GM18505 (cell line): ENCODE measurements around the gene FOSL1.
"Not testable (repeated sequence)": the region's sequence is repeated elsewhere in the genome, so short reads cannot be mapped to it uniquely, and the experiment has no call there.

Experiments used
- ATAC-seq: cut with Tn5 transposase; IDR thresholded peaks from one replicate; pipeline ENCODE4 v1.9.1; 2021; ENCODE audit not compliant: unreplicated experiment
- POLR2A ChIP-seq: IDR thresholded peaks from 4 replicates; pipeline ENCODE4 v1.6.1; 2011; ENCODE audit warnings: borderline replicate concordance; ENCODE audit not compliant: insufficient read depth, insufficient read length; ENCODE audit errors: extremely low read depth

Gene FOSL1

DNA sequence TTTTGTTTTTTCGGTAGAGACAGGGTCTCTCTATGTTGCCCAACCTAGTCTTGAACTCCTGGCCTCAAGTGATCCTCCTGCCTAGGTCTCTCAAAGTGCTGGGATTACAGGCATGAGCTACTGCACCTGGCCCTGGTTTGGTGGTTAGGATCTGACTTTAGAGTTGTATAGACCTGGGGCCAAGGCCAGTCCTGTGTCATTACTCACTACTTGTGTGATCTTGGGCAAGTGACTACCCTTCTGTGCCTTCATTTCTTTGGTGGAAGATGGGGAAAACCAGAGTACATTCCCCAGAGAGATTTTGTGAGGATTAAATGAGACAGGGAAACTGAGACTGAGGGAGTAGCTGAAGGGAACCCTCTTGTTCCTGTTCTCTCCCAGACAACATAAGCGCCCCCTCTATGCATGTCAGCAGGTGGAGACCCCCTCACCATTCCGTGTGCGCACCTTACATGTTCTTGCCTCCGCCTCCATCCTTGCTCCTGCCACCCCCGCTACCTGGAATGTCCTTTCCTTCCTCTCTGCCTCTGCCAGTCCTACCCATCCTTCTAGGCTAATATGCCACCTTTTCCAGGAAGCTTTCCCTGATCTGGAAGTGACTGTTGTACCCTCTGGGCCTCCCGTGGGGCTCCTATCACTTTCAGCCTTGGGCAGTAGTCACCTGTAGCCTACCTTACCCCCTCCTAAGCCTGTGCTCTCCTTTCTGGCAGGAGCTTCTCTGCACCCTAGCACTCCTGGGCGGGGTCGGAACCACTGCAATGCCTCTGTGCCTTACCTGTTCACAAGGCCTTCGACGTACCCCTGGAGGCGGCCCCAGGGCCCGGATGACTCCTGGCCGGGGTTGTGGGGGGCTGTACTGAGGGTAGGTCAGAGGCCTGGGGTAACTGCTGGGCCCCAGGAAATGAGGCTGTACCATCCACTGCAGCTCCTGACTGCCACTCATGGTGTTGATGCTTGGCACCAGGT is 3.9 kb downstream of the FOSL1 start:
- TF ChIP-seq POLR2A = no peak
- ATAC-seq = no peak

DNA sequence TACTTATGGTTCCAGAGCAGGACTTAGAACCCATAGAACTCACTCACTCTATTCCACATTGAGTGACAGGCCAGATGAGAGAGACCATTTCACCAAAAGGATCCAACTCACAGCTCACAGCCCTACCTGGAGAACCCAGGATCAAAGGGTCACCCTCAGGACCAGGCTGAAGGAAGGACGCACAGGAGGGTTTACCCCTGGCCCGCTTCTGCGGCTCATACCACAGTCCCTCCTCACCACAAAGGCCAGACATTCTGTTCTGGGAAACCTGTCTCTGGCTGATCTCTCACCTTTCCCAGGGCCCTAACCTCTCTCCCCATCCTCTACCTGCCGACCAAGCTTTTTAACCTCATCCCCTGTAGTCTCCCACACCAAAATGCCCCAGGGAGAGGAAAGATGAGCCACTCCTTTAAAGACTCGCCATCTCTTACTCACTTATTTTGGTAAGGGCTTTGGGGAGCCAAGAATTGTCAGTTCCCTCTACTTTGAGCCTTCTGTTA is 4.7 kb downstream of the FOSL1 start:
- ATAC-seq = no peak
- TF ChIP-seq POLR2A = no peak

DNA sequence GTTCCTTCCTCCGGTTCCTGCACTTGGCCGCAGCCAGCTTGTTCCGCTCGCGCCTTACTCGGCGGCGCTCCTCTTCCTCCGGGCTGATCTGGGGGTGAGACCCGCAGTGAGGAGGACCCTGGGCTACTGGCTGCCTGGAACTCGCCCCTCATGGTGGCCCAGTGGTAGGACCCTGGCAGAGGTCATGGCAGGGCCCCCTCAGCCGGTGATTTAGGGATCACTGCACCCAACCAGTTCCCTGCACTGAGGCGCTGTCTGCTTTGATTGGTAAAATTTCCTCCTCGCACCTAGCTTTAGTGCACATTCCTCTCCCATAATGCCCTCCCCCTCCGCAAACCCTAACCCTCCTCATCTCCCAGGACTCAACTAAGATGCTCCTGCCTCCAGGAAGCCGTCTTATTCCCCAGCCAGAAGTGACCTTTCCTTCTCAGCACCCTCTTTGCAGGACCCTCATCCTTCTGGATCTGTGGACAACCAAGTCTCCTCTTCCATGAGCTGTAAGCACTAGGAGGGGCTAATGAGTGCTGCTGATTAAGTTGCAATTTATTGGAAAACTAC is 6.1 kb downstream of the FOSL1 start:
- peak; percentile 66 for TF ChIP-seq POLR2A
- no peak for ATAC-seq

DNA sequence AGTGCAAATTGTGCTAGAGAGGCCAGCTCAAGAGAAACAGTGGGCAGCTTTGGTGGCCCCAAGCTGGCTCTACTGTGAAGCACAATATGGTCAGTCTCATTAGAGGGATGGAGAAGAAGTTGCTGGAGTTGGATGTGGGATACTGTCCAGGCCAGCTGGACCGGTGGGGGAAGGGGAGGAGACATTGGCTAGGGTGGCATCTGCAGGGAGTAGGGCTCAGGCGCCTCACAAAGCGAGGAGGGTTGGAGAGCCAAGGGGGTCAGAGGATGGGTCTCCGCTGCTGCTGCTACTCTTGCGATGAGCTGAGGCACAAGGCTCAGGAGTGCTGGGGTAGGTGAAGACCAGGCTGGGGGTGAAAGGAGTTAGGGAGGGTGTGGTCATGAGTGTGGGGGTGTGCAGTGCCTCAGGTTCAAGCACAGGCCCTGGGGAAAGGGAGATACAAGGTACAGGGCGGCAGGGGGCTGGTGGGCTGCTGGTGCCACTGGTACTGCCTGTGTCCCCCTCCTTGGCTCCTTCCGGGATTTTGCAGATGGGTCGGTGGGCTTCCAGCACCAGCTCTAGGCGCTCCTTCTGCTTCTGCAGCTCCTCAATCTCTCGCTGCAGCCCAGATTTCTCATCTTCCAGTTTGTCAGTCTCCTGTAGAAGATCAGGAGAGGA is 7.4 kb downstream of the FOSL1 start:
- peak; percentile 41 for TF ChIP-seq POLR2A
- no peak for ATAC-seq

DNA sequence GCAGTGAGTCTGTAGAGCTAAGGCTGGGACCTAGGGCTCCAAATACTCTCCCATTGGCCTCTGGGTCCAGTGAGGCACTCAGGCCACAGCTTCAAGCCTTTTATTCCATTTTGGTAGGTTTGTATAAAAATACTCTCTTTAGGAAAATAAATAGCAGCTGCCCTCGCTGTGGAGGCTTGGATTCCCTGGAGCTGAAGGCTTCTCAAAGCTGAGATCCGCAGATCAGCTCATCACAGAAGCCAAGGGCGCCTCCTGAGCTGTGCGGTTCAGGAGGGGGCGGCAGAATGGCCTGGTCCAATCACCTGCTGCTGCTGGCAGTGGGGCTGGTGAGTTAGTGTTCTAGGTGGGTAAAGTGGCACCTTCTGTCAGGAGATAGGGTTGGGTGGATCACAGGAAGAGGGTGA is 8.0 kb downstream of the FOSL1 start:
- ATAC-seq = not testable (repeated sequence)

DNA sequence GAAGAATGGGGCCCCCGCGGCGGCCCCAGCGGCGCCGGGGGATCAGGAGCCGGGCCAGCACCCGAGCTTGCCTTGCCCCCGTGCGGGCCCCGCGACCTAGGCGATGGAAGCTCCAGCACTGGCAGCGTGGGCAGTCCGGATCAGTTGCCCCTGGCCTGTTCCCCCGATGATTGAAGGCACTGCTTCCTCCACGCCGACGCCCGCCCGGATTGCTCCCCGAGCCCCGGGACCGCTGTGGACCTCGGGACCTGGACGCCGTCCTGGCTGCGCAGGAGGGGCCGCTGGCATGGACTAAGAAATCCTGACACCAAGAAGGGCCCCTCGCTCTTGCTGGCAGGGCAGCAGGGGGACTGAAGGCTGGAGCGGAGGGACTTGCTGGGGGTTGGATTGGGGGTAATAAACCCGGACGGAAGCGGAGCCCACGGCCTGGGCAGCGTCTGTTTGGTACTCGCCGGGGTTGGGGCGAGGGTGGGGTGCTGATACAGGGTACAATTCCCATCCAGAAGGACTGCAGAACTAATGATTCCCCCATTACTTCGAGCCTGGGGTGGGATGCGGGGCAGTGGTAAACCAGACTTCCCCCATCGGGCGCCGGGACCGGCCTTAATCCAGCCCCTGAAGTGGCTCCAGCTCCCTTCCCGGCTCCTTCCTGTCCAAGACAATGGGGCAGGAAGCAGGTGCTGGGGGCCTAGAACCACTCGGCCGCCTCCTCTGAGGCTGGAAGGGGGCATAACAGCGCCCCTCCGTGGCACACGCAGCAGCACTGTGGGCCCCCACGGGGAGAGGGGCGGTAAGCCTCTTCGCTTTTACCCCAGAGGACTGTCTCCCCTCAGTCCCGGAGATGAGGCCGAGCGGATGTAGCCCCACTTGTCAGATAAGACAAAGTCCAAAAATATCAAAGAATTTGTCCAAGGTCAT is 8.7 kb downstream of the FOSL1 start:
- no peak for ATAC-seq

DNA sequence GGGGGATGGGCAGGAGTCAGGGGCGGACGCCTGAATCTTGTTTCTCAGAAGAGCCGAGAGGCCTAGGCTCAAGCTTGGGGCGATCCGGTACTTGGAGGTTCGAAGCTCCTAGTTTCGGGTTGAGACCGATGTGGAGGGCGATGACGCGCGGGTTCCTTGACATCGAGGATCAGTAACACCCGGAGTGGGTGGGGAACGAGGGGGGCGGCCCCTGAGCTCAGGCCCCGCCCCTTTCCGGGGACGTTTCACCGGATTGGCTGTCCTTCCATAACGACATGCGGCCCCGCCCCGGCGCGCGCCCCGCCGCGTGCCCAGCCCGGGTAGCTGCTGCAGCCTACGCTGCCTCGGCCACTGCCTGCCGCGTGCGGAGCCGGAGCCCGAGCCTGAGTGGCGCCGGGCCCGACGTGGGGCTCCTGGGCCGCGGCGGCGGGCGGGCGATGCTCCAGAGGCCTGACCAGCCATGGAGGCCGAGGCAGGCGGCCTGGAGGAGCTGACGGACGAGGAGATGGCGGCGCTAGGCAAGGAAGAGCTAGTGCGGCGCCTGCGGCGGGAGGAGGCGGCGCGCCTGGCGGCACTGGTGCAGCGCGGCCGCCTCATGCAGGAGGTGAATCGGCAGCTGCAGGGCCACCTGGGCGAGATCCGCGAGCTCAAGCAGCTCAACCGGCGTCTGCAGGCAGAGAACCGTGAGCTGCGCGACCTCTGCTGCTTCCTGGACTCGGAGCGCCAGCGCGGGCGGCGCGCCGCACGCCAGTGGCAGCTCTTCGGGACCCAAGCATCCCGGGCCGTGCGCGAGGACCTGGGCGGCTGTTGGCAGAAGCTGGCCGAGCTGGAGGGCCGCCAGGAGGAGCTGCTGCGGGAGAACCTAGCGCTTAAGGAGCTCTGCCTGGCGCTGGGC is 9.6 kb downstream of the FOSL1 start, which contains the start of gene CCDC85B:
Gene CCDC85B (plus strand): TSS at position 350 of the 895 bp plus-strand sequence. CDS start 111 bp downstream, at position 461.
- peak; percentile 44 for ATAC-seq
- peak; percentile 99 for TF ChIP-seq POLR2A

More for the DNA sequence above, 8.7 kb downstream of the FOSL1 start:
- TF ChIP-seq POLR2A = peak; percentile 24

DNA sequence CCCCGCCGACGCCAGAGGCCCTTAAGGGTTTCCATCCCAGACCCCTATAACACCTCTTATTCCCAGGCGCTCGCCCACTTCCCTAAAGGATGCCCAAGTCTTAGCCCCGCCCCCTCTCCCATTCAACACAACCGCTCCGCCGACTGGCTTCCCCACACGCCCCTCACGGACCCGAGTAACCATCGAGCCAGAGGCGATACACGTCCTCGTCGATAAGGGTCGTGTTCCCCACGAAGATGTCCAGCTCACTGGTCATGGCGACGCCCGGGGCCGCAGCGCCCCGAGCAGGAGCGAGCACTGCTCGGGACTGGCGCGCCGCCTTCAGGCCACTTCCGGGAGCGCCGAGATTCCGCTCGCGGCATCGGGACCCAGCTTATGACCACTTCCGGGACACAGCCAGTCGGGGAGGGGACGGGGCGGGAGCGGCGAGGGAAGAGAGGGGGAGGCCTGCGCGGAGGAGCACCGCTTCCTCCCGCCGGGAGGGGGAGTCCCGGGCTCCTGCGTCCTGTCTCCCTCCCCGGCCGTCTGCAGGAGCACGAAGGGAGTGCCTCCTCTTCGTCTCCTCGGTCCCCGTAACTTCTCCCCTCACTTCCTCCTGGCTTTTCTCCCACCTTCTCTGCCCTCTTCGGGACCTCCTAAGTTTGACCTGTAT is 11.9 kb downstream of the FOSL1 start, which contains the start of gene FIBP:
Gene FIBP (minus strand): TSS at position 309 of the 652 bp plus-strand sequence. CDS start 53 bp downstream, at position 256.
- TF ChIP-seq POLR2A = peak; percentile 97
- ATAC-seq = peak; percentile 52

DNA sequence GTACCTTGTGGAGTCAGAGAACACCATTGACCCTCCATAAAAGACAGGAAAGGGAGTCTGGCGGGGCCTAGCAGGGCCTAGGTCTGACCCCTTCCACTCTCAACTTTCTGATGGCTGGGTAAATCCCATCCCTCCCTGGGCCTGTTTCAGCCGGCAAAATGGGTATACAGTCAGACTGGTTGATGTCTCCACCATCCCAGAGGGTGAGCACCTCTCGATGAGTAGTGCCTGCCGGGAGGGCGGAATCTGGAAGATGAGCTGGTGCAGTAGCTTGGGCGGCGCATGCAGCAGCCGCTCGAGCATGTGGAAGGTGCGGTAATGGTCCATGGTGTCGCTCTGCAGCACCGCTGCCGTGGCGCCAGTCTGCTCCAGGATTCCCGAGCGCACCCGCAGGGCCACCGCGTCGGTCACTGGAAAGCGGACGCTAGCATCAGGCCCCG is 12.4 kb downstream of the FOSL1 start:
- ATAC-seq = no peak
- no peak for TF ChIP-seq POLR2A

DNA sequence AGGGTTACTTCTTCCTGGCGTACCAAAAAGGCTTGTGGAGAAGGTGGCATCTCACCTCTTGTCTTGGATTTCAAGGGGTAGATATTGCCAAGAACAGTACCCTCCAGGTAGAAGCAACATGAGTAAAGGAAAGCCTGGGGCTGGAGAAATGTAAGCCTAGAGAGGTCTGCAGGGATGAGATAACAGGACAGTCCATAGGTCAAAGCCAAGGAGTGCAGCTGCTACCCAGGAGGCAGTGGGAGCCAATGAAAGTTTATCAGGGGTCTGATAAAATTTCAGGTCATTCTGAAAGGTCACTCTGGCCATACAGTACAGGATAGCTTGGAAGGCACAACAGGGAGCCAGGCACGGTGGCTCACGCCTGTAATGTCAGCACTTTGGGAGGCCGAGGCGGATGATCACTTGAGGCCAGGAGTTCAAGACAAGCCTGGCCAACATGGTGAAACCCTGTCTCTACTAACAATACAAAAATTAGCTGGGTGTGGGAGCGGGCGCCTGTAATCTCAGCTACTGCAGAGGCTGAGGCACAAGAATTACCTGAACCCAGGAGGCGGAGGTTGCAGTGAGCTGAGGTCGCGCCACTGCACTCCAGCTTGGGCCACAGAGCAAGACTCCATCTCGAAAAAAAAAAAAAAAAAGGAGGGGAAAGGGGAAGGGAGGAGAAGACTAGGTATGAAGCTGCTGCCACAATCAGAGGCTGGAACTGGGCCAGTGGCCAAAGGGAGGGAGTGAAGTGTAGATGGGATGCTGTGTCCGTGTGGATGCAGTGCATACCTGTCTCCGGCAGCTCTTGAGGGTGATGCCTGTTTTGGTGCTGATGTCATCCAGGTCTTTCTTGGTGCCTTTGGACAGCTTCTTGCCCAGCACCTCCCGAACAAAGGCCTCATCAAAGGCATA is 13.1 kb downstream of the FOSL1 start:
- no peak for TF ChIP-seq POLR2A
- ATAC-seq = no peak
